Measurements from ENCODE around the gene SEMA6B. TPM values are rescaled to one million over a fixed set of nuclear protein-coding genes. Genes with fewer than 3 reads are reported as not detected.

SEMA6B gene, protein sequence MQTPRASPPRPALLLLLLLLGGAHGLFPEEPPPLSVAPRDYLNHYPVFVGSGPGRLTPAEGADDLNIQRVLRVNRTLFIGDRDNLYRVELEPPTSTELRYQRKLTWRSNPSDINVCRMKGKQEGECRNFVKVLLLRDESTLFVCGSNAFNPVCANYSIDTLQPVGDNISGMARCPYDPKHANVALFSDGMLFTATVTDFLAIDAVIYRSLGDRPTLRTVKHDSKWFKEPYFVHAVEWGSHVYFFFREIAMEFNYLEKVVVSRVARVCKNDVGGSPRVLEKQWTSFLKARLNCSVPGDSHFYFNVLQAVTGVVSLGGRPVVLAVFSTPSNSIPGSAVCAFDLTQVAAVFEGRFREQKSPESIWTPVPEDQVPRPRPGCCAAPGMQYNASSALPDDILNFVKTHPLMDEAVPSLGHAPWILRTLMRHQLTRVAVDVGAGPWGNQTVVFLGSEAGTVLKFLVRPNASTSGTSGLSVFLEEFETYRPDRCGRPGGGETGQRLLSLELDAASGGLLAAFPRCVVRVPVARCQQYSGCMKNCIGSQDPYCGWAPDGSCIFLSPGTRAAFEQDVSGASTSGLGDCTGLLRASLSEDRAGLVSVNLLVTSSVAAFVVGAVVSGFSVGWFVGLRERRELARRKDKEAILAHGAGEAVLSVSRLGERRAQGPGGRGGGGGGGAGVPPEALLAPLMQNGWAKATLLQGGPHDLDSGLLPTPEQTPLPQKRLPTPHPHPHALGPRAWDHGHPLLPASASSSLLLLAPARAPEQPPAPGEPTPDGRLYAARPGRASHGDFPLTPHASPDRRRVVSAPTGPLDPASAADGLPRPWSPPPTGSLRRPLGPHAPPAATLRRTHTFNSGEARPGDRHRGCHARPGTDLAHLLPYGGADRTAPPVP
- 13.1 TPM for total RNA-seq

GRCh38 chr19:4559569-4559968, at the start of gene SEMA6B:
TSS of gene SEMA6B (minus strand) at chr19:4559684. CDS start at chr19:4558457, 1,227 bp downstream.

GRCh38 chr19:4539693-4540581, 19.5 kb downstream of the SEMA6B start, which contains the start of gene LRG1:
TSS of gene LRG1 (minus strand) at chr19:4540036. CDS start at chr19:4540013, 23 bp downstream.

GRCh38 chr19:4534836-4535658, 24.4 kb downstream of the SEMA6B start, which contains the start of gene PLIN5:
TSS of gene PLIN5 (minus strand) at chr19:4535224. CDS start at chr19:4534074, 1,150 bp downstream.

GRCh38 chr19:4518345-4519171, 40.9 kb downstream of the SEMA6B start, which contains the start of gene PLIN4:
TSS of gene PLIN4 (minus strand) at chr19:4518486. CDS start at chr19:4518272, 214 bp downstream.

Other genes starting within 250 kb of the SEMA6B start
- 7.3 TPM for gene STAP2, start 220.9 kb downstream of the SEMA6B start, total RNA-seq
- 11.1 TPM for gene MPND, start 216.1 kb downstream of the SEMA6B start, total RNA-seq
- gene SH3GL1, start 159.1 kb downstream of the SEMA6B start, total RNA-seq, result 38.6 TPM
- gene CHAF1A, start 157.0 kb downstream of the SEMA6B start, total RNA-seq, result 12.3 TPM
- gene UBXN6, start 101.9 kb downstream of the SEMA6B start, total RNA-seq, result 84.2 TPM
- gene HDGFL2, start 87.4 kb downstream of the SEMA6B start, total RNA-seq, result 53.3 TPM
- 3.1 TPM for gene PLIN4, start 41.2 kb downstream of the SEMA6B start, total RNA-seq
- 1.8 TPM for gene PLIN5, start 24.5 kb downstream of the SEMA6B start, total RNA-seq
- gene LRG1, start 19.6 kb downstream of the SEMA6B start, total RNA-seq, result 0.99 TPM
- gene TNFAIP8L1, start 79.8 kb upstream of the SEMA6B start, total RNA-seq, result 5.5 TPM
- 31.3 TPM for gene MYDGF, start 110.7 kb upstream of the SEMA6B start, total RNA-seq
- gene DPP9, start 164.2 kb upstream of the SEMA6B start, total RNA-seq, result 41.6 TPM
- 19.0 TPM for gene FEM1A, start 232.1 kb upstream of the SEMA6B start, total RNA-seq